VCaP (cell line): ENCODE data around the gene UBE2G1.
"Not testable (repeated sequence)": the region's sequence is repeated elsewhere in the genome, so short reads cannot be mapped to it uniquely, and the experiment has no call there.

Experiments used
- H3K27ac ChIP-seq: fragments of 450-650 bp; 2 replicates; pipeline ENCODE4 v1.5.1; 2017
- TF ChIP-seq, protein P1 (sequence below): fragments of 450-650 bp; conservative IDR thresholded peaks from 2 replicates; pipeline ENCODE4 v1.5.1; 2017; ENCODE audit warnings: mild to moderate bottlenecking, moderate library complexity

The UBE2G1 gene

DNA sequence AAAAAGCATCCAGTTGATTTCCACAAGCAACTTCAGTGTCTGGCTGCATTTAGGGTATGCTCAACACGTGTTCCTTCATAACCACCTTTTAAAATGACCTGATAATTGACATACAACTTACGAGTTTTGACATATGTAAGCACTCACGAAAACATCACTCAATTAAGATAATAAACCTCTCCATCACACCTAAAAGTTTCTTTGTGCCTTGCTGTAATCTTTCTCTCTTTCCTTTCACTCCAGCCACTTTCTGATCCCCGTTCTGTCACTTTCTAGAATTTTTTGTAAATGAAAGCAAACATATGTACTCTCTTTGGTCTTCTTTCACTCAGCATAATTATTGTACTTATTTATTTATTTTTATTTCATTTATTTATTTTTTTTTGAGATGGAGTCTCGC is 20.7 kb upstream of the UBE2G1 start:
- TF ChIP-seq, protein P1, sequence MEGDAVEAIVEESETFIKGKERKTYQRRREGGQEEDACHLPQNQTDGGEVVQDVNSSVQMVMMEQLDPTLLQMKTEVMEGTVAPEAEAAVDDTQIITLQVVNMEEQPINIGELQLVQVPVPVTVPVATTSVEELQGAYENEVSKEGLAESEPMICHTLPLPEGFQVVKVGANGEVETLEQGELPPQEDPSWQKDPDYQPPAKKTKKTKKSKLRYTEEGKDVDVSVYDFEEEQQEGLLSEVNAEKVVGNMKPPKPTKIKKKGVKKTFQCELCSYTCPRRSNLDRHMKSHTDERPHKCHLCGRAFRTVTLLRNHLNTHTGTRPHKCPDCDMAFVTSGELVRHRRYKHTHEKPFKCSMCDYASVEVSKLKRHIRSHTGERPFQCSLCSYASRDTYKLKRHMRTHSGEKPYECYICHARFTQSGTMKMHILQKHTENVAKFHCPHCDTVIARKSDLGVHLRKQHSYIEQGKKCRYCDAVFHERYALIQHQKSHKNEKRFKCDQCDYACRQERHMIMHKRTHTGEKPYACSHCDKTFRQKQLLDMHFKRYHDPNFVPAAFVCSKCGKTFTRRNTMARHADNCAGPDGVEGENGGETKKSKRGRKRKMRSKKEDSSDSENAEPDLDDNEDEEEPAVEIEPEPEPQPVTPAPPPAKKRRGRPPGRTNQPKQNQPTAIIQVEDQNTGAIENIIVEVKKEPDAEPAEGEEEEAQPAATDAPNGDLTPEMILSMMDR, result no peak
- H3K27ac ChIP-seq, result no peak overlapping the region

DNA sequence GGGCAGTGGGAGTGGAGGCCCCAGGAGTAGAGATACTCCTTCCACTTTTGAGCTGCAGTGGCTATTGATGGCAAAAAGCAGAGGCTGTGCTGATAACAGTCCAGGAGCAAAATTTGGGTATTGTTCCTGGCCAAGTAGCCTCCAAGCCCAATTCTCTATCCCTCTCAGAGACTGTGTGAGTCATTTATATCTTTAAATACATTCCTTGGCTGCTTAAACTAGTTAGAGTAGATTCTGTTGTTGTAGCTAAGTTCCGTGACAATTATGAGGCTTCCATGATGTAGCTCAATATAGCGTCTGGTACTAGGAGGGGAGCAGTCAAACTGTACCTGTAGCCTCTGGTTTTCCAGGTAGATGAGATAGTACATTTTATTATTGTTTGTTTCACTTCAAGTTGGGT is 19.9 kb upstream of the UBE2G1 start:
- TF ChIP-seq, protein P1, result no peak
- no peak overlapping the region for H3K27ac ChIP-seq

DNA sequence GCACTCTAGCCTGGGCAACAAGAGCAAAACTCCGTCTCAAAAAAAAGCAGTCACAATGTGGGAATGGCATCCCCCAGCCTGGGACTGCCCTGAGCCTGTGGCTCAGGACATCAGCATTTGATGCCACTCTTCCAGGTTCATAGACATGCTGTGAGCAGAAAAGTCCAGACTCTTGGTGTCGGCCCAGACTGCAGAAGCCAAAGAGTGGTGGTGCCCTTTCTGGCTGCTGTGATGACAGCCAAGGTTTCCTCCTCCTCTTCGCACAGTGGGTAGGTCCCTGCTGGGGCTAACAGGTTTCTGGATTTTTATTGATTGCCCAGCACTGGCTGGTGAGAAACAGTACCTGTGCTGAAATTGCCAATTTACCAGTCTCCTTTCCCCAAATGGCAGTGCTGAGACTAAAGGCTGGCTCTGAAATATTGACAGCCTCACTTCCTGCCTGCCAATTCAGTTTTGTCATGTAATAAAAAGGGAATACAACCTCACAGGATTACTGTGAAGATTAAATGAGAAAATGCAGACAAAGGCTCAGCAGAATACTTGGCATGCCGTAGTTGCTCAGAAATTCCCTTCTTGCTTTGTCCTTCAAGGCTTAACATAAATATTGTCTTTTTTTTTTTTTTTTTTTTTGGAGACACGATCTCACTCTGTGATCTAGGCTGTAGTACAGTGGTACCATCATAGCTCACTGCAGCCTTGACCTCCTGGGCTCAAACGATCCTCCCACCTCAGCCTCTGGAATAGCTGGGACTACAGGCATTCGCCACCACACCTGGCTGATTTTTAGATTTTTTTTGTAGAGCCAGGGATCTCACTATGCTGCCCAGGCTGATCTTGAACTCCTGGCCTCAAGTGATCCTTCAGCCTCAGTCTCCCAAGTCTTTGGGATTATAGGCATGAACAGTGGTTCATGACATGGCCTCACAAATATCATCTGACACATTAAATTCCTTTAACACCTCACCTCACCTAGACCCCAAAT is 15.5 kb upstream of the UBE2G1 start:
- H3K27ac ChIP-seq, result no peak overlapping the region
- TF ChIP-seq, protein P1, result no peak

DNA sequence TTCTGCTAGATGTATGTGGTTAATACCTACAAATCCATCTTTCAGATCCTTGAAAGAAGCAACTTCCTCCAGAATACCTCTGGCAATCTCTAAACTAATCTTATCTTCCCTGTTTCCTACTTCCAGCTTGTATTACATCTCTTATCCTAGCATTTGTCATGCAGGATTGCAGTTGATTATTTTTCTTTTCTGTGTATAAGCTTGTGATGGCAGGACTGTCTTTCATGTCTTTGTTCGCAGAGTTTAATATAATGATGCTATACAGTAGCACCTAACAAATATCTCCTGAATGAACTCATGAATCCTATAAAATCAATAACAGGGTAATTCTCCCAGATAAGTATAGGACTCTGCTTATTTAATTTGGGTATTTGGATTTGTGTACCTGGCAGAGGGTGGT is 12.2 kb upstream of the UBE2G1 start:
- TF ChIP-seq, protein P1, result no peak
- no peak overlapping the region for H3K27ac ChIP-seq

DNA sequence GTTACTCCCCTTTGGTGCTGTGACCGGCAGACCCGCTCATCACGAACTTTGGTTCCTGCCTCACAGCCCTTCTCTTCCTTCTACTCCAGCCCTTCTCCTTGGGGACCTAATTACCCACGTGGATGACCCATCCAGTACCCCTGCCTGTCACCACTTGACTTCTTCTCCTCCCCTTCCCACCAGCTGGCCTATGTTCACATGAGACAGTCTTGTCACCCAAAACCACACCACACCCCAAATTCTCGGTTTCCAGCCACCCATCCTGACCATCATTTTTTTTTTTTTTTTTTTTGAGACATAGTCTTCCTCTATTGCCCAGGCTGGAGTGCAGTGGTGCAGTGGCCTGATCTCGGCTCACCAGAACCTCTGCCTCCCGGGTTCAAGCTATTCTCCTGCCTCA is 10.8 kb upstream of the UBE2G1 start:
- H3K27ac ChIP-seq, result not testable (repeated sequence)

DNA sequence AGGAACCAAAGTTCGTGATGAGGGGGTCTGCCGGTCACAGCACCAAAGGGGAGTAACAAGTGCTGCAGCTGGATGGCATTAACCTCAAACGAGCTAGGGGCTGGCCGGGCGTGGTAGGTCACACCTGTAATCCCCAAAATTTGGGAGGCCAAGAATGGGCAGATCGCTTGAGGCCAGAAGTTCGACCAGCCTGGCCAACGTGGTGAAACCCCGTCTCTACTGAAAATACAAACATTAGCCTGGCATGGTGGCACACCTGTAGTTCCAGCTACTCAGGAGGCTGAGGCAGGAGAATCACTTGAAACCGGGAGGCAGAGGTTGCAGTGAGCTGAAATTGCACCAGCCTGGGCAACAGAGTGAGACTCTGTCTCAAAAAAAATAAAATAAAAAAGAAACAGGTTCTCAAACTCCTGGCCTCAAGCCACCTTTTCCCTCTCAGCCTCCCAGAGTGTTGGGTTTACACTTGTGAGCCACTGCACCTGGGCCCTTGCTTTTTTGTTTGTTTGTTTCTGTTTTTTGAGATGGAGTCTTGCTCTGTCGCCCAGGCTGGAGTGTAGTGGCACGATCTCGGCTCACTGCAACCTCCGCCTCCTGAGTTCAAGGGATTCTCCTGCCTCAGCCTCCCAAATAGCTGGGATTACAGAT is 9.4 kb upstream of the UBE2G1 start:
- not testable (repeated sequence) for H3K27ac ChIP-seq

DNA sequence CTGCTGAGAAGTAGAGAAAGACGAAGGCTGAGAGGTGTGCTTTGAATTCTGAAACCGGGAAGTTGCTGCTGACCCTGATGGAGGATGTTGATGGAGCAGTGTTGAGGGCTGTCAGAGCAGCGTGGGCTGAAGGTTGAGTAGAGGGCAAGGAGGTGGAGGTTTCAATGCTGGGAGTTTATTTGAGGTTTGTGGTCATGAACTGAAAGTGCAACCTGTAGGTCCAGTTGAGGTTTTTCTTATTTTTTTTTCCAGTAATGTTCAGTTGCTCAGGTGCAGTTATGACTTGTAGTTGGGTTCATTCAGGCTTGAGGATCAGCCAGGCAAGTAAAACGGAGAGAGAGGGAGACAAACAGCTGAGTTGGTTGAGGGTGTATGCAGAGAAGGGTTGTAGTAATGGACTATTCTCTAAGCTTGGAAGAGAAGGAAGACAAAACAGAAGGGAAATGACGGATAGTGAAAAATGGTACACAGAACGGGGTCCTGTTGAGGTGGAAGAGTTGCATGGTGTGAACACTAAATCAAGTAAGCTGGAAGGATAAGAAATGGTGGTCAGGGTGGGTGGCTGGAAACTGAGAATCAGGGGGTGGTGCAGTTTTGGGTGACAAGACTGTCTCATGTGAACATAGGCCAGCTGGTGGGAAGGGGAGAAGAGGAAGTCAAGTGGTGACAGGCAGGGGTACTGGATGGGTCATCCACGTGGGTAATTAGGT is 8.7 kb upstream of the UBE2G1 start:
- H3K27ac ChIP-seq, result no peak overlapping the region
- TF ChIP-seq, protein P1, result no peak

DNA sequence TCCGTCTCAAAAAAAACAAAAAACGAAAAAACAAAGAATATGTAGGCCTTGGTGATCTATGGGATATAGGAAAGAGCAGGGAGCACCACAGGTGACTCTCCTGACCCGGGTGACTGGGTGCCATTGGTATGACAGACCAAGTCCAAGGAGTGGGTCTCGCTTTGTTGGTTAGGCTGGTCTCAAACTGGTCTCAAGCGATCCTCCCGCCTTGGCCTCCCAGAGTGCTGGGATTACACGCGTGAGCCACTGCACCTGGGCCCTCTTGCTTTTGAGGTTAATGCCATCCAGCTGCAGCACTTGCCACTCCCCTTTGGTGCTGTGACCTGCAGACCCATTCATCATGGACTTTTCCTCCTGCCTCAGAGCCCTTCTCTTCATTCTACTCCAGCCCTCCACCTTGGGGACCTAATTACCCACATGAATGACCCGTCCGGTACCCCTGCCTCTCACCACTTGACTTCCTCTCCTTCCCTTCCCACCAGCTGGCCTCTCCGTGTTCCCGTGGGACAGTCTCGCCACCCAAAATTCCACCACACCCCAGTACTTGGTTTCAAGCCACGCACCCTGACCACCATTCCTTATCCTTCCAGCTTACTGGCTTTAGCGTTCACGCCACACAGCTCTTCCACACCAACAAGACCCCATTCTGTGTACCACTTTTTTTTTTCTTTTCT is 3.2 kb upstream of the UBE2G1 start:
- TF ChIP-seq, protein P1, result no peak
- no peak overlapping the region for H3K27ac ChIP-seq
